ENCODE measurements around the gene PRDM9.
"Not testable (repeated sequence)": the region's sequence is repeated elsewhere in the genome, so short reads cannot be mapped to it uniquely, and the experiment has no call there.

PRDM9 gene

GRCh38 chr5:23523031-23523430 lies 15.6 kb downstream of the PRDM9 start:
- H3K36me3 ChIP-seq (ENCODE audit: low read depth): no peaks in the 10 kb centered on the region
- no peak overlapping the region for H3K27ac ChIP-seq (ENCODE audit: poor library complexity, severe bottlenecking)
- no peak overlapping the region for H3K4me3 ChIP-seq (ENCODE audit: severe bottlenecking)
- no peak for ATAC-seq (ENCODE audit: low read depth)
- H3K4me1 ChIP-seq (ENCODE audit: insufficient read depth, poor library complexity, severe bottlenecking): no peaks in the 10 kb centered on the region
- no peak for DNase-seq (ENCODE audit: low spot score)
- TF ChIP-seq CTCF (IDR thresholded peaks at IDR 0.05; ENCODE audit: poor library complexity, severe bottlenecking): no peak
- H3K9me3 ChIP-seq (ENCODE audit: severe bottlenecking): no peaks in the 10 kb centered on the region
- no peaks in the 10 kb centered on the region for H3K27me3 ChIP-seq (ENCODE audit: insufficient read depth, poor library complexity, severe bottlenecking)

GRCh38 chr5:23523998-23524397 lies 16.6 kb downstream of the PRDM9 start:
- H3K27me3 ChIP-seq (ENCODE audit: insufficient read depth, poor library complexity, severe bottlenecking): no peaks in the 10 kb centered on the region
- no peaks in the 10 kb centered on the region for H3K36me3 ChIP-seq (ENCODE audit: low read depth)
- no peak overlapping the region for H3K27ac ChIP-seq (ENCODE audit: poor library complexity, severe bottlenecking)
- ATAC-seq (ENCODE audit: low read depth) (no peak), DNase-seq (ENCODE audit: low spot score) (no peak)
- no peak for TF ChIP-seq CTCF (IDR thresholded peaks at IDR 0.05; ENCODE audit: poor library complexity, severe bottlenecking)
- no peaks in the 10 kb centered on the region for H3K9me3 ChIP-seq (ENCODE audit: severe bottlenecking)
- H3K4me1 ChIP-seq (ENCODE audit: insufficient read depth, poor library complexity, severe bottlenecking): no peaks in the 10 kb centered on the region
- no peak overlapping the region for H3K4me3 ChIP-seq (ENCODE audit: severe bottlenecking)

- DNase-seq (ENCODE audit: low spot score): no peak
- Histone ChIP-seq H3K4me1 (ENCODE audit: insufficient read depth, poor library complexity, severe bottlenecking) (no peaks in the 10 kb centered on the region), H3K27me3 (ENCODE audit: insufficient read depth, poor library complexity, severe bottlenecking) (no peaks in the 10 kb centered on the region), H3K36me3 (ENCODE audit: low read depth) (no peaks in the 10 kb centered on the region), H3K4me3 (ENCODE audit: severe bottlenecking) (no peak overlapping the region), H3K9me3 (ENCODE audit: severe bottlenecking) (no peaks in the 10 kb centered on the region), H3K27ac (ENCODE audit: poor library complexity, severe bottlenecking) (no peak overlapping the region)
- no peak for TF ChIP-seq CTCF (IDR thresholded peaks at IDR 0.05; ENCODE audit: poor library complexity, severe bottlenecking)
- ATAC-seq (ENCODE audit: low read depth): no peak
Measured at GRCh38 chr5:23525751-23526150, 18.3 kb downstream of the PRDM9 start.

- not testable (repeated sequence) for DNase-seq (ENCODE audit: low spot score); ATAC-seq (ENCODE audit: low read depth); H3K9me3 ChIP-seq (ENCODE audit: severe bottlenecking); H3K4me3 ChIP-seq (ENCODE audit: severe bottlenecking); H3K4me1 ChIP-seq (ENCODE audit: insufficient read depth, poor library complexity, severe bottlenecking); H3K27me3 ChIP-seq (ENCODE audit: insufficient read depth, poor library complexity, severe bottlenecking); H3K36me3 ChIP-seq (ENCODE audit: low read depth); H3K27ac ChIP-seq (ENCODE audit: poor library complexity, severe bottlenecking)
Measured at GRCh38 chr5:23526616-23527015, 19.2 kb downstream of the PRDM9 start.

- not testable (repeated sequence) for H3K4me3 ChIP-seq (ENCODE audit: severe bottlenecking); H3K4me1 ChIP-seq (ENCODE audit: insufficient read depth, poor library complexity, severe bottlenecking); ATAC-seq (ENCODE audit: low read depth); H3K36me3 ChIP-seq (ENCODE audit: low read depth); H3K9me3 ChIP-seq (ENCODE audit: severe bottlenecking); DNase-seq (ENCODE audit: low spot score); H3K27me3 ChIP-seq (ENCODE audit: insufficient read depth, poor library complexity, severe bottlenecking); H3K27ac ChIP-seq (ENCODE audit: poor library complexity, severe bottlenecking)
Measured at GRCh38 chr5:23527216-23527920, 20.0 kb downstream of the PRDM9 start.

GRCh38 chr5:23528677-23529076 lies 21.3 kb downstream of the PRDM9 start:
- Histone ChIP-seq H3K27ac (ENCODE audit: poor library complexity, severe bottlenecking) (no peak overlapping the region), H3K4me3 (ENCODE audit: severe bottlenecking) (no peak overlapping the region), H3K36me3 (ENCODE audit: low read depth) (no peaks in the 10 kb centered on the region), H3K27me3 (ENCODE audit: insufficient read depth, poor library complexity, severe bottlenecking) (no peaks in the 10 kb centered on the region), H3K4me1 (ENCODE audit: insufficient read depth, poor library complexity, severe bottlenecking) (no peaks in the 10 kb centered on the region), H3K9me3 (ENCODE audit: severe bottlenecking) (no peaks in the 10 kb centered on the region)
- DNase-seq (ENCODE audit: low spot score): no peak
- TF ChIP-seq CTCF (IDR thresholded peaks at IDR 0.05; ENCODE audit: poor library complexity, severe bottlenecking): no peak
- ATAC-seq (ENCODE audit: low read depth): no peak

All from RWPE2 (cell line).